IPS-15b (cell line): ENCODE measurements around the gene GFPT1.

Experiments used
- H3K27me3 ChIP-seq: one replicate; pipeline ENCODE4 v1.6.1; 2013; ENCODE audit warnings: low read length; ENCODE audit not compliant: control insufficient read depth, insufficient read depth
- H3K36me3 ChIP-seq: one replicate; pipeline ENCODE4 v1.6.1; 2013; ENCODE audit warnings: low read length; ENCODE audit not compliant: control insufficient read depth, insufficient read depth
- H3K4me1 ChIP-seq: one replicate; pipeline ENCODE4 v1.6.1; 2013; ENCODE audit warnings: mild to moderate bottlenecking, low read length; ENCODE audit not compliant: control insufficient read depth, insufficient read depth
- H3K4me3 ChIP-seq: one replicate; pipeline ENCODE4 v1.5.1; 2013; ENCODE audit warnings: low read depth, low read length
- H3K9ac ChIP-seq: one replicate; pipeline ENCODE4 v1.6.1; 2013; ENCODE audit warnings: low read depth, mild to moderate bottlenecking, low read length
- H3K9me3 ChIP-seq: one replicate; pipeline ENCODE4 v1.6.1; 2013; ENCODE audit warnings: mild to moderate bottlenecking, low read length; ENCODE audit not compliant: control insufficient read depth, insufficient read depth

Gene GFPT1

DNA sequence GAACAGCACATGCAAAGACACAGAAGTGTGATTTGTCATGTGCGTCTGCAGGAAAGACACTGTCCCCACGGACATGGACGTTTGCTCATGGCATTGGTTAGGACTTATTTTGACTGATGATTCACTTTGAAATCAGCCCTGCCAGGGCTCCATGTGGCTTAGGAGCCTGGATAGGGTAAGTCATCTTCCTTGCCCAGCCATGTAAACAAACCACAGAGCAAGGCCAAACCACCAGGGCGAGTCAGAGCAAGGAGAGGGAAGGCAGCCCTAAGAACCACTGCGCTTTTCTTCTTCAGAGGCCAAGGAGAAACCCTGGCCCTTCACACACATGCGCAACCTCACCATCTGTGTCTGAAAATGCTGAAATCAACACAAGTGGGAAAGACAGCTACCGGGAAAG, 88.8 kb downstream of the GFPT1 start:
- Histone ChIP-seq H3K4me1 (no peaks in the 10 kb centered on the region), H3K36me3 (no peaks in the 10 kb centered on the region), H3K9me3 (no peaks in the 10 kb centered on the region), H3K4me3 (no peak overlapping the region), H3K9ac (no peak overlapping the region), H3K27me3 (no peaks in the 10 kb centered on the region)

DNA sequence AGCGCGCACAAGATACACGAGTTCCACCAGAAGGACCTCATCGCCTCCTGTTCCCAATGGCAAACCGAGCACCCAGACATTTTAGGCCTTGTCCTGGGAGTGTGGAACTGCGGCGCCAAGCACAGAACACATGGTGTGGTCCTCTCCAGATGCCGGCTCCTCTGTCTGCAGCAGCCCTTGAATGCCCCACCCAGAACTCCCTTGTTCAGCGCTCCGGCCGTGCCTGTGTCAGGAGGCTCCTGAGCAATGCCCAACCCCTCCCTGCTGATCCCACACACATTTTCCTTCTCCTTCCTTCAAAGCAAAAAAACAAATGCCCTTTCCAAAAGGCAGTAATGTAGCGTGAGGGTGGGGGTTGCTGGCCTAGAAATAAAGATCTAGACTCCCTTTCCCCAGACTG, 89.8 kb downstream of the GFPT1 start:
- H3K4me3 ChIP-seq: no peak overlapping the region
- H3K9ac ChIP-seq: no peak overlapping the region
- no peaks in the 10 kb centered on the region for H3K9me3 ChIP-seq
- H3K4me1 ChIP-seq: no peaks in the 10 kb centered on the region
- no peaks in the 10 kb centered on the region for H3K36me3 ChIP-seq
- no peaks in the 10 kb centered on the region for H3K27me3 ChIP-seq

DNA sequence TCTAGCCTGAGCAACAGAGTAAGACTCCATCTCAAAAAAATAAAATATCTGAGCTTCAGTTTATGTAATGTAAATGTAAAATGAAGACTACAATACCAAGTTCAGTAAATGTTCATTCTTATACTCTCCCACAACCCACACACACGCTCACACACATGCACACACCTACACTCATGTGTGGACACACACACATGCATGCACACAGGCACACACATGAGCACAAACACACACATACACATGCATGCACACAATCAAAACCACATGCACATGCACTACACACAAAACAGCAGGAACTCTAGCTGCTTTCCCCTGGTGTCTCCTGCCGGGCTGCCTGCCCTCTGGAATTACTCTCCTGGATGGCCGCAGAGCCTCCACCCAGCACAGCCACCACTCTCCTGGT, 90.6 kb downstream of the GFPT1 start:
- Histone ChIP-seq H3K4me3 (no peak overlapping the region), H3K4me1 (no peaks in the 10 kb centered on the region), H3K9me3 (no peaks in the 10 kb centered on the region), H3K36me3 (no peaks in the 10 kb centered on the region), H3K27me3 (no peaks in the 10 kb centered on the region), H3K9ac (no peak overlapping the region)

DNA sequence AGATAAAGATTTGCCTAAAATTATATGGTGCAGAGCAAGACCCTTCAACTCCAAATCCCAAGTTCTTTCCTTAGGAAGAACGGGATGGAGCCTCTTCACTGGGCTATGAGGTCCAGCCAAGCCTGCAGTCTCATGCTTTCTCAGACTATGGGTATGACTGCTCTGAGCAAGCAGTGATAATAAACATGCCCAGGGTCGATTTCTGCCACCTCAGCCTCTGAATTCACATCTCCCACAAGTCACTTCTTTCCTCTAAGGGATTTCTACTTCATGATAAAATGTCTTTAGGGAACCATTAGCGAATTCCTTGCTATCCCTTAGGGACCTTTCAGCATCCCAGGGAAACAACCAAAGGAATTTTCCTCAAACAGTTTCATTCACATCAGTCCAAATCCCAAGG, 94.8 kb downstream of the GFPT1 start:
- Histone ChIP-seq H3K9ac (no peak overlapping the region), H3K36me3 (no peaks in the 10 kb centered on the region), H3K4me1 (no peaks in the 10 kb centered on the region), H3K9me3 (no peaks in the 10 kb centered on the region), H3K27me3 (no peaks in the 10 kb centered on the region), H3K4me3 (no peak overlapping the region)

DNA sequence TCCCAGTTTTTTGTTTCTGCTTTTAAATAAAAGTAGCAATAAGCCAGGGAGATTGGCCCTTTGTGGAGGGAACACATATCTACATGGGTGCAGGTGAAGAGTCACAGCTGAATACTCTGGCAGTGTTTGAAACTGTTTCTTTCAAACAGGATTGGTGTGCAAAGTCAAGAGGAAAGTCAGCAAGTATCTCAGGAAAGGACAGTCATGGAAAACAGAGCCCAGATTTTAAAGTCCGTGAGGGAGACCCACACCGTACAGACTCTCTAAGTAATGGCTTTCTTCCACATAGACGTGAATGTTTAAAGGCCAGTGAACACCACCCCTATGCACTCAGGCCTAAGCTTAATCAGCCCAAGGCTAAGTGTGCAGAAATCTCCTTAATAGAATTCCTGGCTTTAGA, 95.3 kb downstream of the GFPT1 start:
- H3K9me3 ChIP-seq: no peaks in the 10 kb centered on the region
- no peaks in the 10 kb centered on the region for H3K36me3 ChIP-seq
- H3K27me3 ChIP-seq: no peaks in the 10 kb centered on the region
- no peaks in the 10 kb centered on the region for H3K4me1 ChIP-seq
- no peak overlapping the region for H3K4me3 ChIP-seq
- no peak overlapping the region for H3K9ac ChIP-seq

DNA sequence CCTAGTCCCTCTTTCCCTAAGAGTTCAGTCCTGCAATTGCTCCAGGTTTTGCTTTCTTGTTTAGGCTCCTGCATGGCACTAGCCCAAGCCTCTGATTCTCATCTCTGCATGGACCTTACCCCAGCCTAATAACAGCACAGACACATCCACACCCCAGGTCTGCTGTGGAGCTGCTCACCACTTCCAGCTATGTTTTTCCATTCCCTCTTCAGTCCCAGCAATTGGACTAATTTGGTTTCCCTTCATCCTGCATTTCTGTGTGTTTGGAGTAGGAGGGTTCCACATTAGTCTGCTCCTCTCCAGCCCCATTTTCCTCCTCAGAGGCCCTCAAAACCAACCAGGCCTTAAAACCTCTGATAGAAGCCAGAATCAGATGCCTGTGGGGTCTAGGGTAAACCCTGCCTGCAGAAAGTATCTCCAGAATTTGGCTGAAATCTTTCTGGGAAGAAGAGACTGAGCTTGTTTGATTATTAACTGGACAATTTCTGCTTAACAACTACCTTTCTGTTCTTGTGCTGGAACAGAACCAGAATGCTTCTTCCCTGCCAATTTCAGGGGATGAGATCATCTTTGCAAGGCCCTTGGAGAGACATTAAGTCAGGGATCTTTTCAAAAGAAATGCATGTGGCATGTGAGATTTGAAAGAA, 95.9 kb downstream of the GFPT1 start:
- Histone ChIP-seq H3K9ac (no peak overlapping the region), H3K4me1 (no peaks in the 10 kb centered on the region), H3K36me3 (no peaks in the 10 kb centered on the region), H3K9me3 (no peaks in the 10 kb centered on the region), H3K27me3 (no peaks in the 10 kb centered on the region), H3K4me3 (no peak overlapping the region)

DNA sequence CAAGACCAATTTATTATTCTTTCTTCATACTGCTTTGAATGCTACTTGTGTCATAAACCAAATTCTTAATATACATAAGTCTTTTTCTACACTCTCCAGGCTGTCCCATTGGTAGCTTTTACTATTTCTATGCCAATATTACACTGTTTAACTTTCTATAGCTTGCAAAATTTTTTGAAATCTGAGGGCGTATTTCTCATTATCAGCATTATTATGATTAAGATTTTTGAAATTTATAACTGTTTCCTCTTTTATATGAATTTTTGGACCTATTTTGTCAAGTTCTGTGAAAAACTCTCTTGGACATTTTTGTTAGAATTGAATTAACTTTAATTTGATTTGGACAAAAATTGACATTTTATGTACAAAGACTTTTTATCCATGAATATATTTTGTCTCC, 98.6 kb downstream of the GFPT1 start:
- Histone ChIP-seq H3K9ac (no peak overlapping the region), H3K4me3 (no peak overlapping the region), H3K36me3 (no peaks in the 10 kb centered on the region), H3K4me1 (no peaks in the 10 kb centered on the region), H3K27me3 (no peaks in the 10 kb centered on the region), H3K9me3 (no peaks in the 10 kb centered on the region)

DNA sequence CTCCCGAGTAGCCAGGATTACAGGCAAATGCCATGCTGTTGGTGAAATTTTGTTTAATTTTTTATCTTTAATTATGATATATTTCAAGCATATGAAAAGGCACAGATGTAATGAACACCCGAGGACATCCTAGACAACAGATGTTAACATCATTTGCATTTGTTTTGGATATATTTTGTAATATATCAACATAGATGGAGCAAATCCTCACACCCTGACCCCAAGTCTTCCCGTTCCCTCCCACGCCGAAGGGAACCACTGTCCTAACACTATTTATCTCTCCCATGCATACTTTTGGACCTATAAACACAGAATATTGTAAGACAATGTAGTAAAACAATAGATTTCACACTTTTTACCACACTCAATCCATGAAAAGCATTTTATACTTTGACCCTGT, 99.5 kb downstream of the GFPT1 start:
- H3K9ac ChIP-seq: no peak overlapping the region
- H3K36me3 ChIP-seq: no peaks in the 10 kb centered on the region
- no peak overlapping the region for H3K4me3 ChIP-seq
- no peaks in the 10 kb centered on the region for H3K27me3 ChIP-seq
- no peaks in the 10 kb centered on the region for H3K4me1 ChIP-seq
- no peaks in the 10 kb centered on the region for H3K9me3 ChIP-seq

DNA sequence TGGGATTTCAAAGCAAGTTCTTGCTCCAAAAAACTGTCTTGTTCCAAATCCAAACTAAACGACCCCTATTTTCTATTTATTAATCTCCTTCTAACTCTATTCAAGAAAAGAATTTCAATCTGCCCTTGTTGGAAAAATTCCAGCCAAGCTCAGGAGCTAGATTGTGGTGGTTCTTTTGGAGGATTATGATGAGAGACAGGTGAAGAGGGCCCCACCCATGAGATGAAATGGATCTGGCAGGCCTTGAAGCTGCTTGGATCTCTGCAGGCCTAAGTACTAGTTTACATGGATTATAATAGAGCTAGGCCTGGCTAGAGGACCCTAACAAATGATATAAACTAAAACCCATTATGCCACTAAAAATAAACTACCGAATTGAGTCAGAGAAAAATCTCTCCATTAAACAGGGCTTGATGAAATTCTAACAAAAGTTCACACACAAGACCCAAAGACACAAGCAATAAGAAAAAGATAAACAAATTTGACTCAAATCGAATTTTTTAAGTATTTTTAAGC, 101.6 kb downstream of the GFPT1 start:
- Histone ChIP-seq H3K4me1 (no peaks in the 10 kb centered on the region), H3K36me3 (no peaks in the 10 kb centered on the region), H3K9ac (no peak overlapping the region), H3K4me3 (no peak overlapping the region), H3K27me3 (no peaks in the 10 kb centered on the region), H3K9me3 (no peaks in the 10 kb centered on the region)

DNA sequence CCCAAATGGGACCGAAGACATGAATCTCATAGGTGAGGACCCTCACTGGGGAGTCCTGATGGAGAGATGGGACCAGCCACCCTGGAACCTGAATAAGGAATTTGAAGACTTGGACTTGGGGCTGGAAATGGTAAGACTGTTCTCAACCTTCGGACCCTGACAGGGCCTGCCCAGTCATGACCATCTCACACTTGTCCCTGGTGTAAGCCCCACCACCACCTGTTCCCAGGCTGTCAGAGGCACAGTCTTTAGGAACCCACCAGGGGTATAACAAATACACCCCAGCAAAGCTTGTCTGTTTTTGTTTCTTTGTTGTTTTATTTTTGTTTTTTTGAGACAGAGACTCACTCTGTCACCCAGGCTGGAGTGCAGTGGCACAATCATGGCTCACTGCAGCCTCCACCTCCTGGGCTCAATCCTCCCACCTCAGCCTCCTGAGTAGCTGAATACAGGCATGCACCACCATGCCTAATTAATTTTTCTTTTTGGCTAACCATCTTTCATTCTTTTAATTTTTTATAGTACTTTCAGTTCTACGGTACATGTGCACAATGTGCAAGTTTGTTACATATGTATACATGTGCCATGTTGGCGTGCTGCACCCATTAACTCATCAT, 106.1 kb downstream of the GFPT1 start:
- H3K27me3 ChIP-seq: no peaks in the 10 kb centered on the region
- H3K9ac ChIP-seq: no peak overlapping the region
- no peak overlapping the region for H3K4me3 ChIP-seq
- no peaks in the 10 kb centered on the region for H3K9me3 ChIP-seq
- peaks cover 3% of the 10 kb centered on the region for H3K4me1 ChIP-seq
- H3K36me3 ChIP-seq: no peaks in the 10 kb centered on the region

DNA sequence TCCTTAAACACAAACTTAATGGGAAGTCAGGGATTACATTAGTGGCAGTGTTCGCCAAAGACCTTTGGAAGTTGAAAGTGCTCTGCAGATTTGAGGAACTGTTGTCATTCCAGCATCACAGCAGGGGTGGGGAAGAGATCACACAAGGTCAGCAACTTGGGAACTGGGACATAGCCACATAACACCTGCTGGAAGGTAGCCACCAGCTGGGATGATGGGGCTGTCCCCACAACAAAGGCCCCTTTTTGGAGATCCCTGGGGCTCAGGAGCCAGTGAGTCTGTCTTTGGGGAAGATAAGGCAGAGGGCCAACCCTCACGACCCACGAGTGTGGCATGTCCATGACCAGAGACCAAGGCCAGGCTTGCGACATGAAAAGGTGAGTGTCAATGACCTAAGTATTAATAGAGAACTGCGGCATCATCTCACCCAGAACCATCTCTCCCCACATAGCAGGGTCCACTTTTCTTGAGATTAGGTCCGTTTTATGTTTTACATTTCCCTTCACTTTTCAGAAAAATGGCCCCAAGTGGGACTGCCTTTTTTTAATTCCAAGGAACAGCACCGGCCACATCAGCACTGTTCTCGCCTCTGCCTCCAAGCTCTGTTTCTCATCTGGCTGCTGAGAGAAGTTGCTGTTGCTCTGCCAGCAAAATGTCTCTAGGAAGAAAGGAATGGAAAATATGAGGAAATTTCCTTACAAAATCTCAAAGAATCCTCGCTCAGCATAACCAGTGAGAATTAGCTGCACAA, 106.9 kb downstream of the GFPT1 start:
- Histone ChIP-seq H3K9me3 (no peaks in the 10 kb centered on the region), H3K27me3 (no peaks in the 10 kb centered on the region), H3K4me1 (peaks cover 3% of the 10 kb centered on the region), H3K4me3 (no peak overlapping the region), H3K36me3 (no peaks in the 10 kb centered on the region), H3K9ac (no peak overlapping the region)

DNA sequence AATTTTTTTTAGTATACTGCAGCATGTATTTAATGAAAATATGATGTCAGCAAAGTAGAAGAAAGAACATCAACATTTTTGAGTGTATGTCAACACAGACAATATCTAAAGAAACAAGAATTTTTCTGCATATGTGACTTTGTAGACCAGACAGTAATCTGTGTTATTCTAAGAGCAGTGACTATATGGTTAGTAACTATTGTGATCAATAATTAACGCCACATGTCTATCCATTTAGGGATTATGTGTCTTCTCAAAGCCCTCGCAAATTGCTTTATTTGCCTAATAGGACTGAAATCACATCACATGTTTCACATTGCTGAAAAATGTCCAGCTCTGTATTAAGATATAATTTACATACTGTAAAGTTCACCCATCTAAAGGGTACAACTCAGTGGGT, 107.8 kb downstream of the GFPT1 start:
- Histone ChIP-seq H3K4me1 (peaks cover 3% of the 10 kb centered on the region), H3K9me3 (no peaks in the 10 kb centered on the region), H3K27me3 (no peaks in the 10 kb centered on the region), H3K9ac (no peak overlapping the region), H3K36me3 (no peaks in the 10 kb centered on the region), H3K4me3 (no peak overlapping the region)
